22Rv1 (cell line): ENCODE data around the gene BOK.
"Not testable (repeated sequence)": the region's sequence is repeated elsewhere in the genome, so short reads cannot be mapped to it uniquely, and the experiment has no call there.

Source experiments
- H3K27ac ChIP-seq: fragments of 450-650 bp; 2 replicates; pipeline ENCODE4 v1.5.1; 2017
- ZFX ChIP-seq: fragments of 450-650 bp; IDR thresholded peaks from 2 replicates; pipeline ENCODE4 v1.6.1; 2017; ENCODE audit warnings: antibody characterized with exemption, borderline replicate concordance
- TF ChIP-seq, protein P1 (sequence below): fragments of 450-650 bp; IDR thresholded peaks from 2 replicates; pipeline ENCODE4 v1.5.1; 2017; ENCODE audit warnings: mild to moderate bottlenecking

BOK gene

DNA sequence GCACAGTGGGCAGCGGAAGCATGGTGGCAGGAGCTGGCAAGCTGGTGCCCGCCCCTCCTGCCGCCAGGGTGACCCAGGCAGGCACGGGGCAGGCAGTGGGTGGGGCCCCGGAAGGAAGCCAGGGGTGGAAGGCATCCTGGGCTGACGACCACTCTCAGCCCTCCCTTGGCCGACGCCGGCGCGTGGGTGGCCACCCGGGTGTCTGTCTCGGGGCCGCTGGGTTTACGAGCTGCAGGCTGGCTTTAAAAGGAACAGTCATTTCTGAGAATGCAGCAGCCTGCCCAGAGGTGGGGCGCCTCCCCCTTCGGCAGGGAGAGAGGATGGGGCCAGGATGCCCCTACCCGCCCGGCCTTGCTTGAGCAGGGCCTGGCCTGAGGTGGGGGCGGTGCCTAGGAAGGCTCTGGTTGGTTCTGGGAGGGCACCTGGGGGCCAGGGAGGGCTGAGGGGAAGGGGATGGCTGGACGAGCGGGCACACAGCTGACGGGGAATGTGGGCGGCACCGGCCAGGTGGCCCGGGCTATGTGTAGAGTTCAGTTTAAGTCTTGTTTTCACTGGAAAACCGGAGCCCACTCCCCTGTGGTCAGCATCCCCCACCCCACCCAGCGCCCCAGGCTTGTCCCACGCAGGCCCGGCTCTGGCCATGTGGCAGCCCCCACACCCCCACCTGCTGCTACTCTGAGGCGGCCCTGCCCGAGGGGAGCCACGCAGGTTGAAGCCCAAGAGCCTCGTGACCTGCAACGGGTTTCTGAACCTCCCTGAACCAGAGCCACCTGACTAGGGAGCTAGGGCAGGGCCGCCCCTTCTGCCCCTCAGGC, 6.3 kb downstream of the BOK start:
- TF ChIP-seq ZFX = no peak
- TF ChIP-seq, protein P1, sequence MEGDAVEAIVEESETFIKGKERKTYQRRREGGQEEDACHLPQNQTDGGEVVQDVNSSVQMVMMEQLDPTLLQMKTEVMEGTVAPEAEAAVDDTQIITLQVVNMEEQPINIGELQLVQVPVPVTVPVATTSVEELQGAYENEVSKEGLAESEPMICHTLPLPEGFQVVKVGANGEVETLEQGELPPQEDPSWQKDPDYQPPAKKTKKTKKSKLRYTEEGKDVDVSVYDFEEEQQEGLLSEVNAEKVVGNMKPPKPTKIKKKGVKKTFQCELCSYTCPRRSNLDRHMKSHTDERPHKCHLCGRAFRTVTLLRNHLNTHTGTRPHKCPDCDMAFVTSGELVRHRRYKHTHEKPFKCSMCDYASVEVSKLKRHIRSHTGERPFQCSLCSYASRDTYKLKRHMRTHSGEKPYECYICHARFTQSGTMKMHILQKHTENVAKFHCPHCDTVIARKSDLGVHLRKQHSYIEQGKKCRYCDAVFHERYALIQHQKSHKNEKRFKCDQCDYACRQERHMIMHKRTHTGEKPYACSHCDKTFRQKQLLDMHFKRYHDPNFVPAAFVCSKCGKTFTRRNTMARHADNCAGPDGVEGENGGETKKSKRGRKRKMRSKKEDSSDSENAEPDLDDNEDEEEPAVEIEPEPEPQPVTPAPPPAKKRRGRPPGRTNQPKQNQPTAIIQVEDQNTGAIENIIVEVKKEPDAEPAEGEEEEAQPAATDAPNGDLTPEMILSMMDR = no peak
- H3K27ac ChIP-seq = no peak overlapping the region

DNA sequence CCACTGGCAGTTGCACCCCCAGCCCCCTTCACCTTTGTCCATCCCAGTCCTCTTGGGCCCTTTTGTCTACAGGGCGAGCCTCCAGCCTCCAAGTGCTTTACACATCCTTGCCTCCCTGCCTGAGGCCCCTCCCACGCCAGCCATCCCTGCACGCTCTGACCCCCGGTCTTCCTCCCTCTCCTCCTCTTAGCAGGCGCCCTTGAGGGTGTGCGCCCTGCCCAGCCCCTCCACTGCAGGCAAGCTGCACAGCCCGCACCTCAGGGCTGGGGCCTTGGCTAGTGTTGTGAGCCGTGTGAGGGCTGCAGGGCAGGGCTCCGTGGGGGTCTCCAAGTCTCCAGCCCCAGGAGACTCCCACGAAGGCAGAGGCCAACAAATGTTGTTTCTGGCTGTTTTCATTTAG, 6.9 kb downstream of the BOK start:
- no peak for TF ChIP-seq ZFX
- TF ChIP-seq, protein P1 = no peak
- no peak overlapping the region for H3K27ac ChIP-seq

DNA sequence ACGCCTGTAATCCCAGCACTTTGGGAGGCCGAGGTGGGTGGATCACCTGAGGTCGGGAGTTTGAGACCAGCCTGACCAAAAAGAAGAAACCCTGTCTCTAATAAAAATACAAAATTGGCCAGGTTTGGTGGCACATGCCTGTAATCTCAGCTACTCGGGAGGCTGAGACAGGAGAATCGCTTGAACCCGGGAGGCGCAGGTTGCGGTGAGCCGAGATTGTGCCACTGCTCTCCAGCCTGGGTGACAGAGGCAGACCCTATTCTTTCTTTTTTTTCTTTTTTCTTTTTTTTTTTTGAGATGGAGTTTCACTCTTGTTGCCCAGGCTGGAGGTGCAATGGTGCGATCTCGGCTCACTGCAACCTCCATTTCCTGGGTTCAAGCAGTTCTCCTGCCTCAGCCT, 7.5 kb downstream of the BOK start:
- H3K27ac ChIP-seq = not testable (repeated sequence)

DNA sequence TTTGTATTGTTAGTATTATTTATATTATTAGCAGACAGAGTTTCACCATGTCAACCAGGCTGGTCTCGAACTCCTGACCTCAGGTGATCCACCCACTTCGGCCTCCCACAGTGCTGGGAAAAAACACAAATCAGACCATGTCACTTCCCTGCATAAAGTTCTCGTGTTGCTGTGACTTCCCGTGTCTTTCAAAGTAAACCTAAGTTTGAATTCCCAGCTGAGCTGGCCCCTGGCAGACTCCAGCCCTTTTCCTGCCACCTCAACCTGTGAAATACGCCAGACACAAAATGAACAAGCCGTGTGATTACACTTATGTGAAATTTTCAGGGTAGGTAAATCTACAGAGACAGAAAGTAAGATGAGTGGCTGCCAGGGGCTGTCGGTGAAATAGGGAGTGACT, 7.9 kb downstream of the BOK start:
- no peak overlapping the region for H3K27ac ChIP-seq
- no peak for TF ChIP-seq ZFX
- TF ChIP-seq, protein P1 = no peak

DNA sequence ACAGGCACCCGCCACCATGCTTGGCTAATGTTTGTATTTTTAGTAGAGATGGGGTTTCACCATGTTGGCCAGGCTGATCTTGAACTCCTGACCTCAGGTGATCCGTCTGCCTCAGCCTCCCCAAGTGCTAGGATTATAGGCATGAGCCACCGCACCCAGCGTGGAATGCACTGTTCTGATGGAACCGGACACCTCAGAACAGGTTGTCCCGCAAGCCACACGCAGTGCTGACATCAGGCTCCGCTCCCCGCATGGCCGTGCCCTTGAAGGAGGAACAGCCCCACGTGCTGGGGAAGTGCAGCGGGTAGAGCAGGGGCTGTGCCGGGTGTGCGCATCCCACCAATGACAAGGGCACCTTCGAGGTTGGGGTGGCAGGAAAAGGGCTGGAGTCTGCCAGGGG, 8.7 kb downstream of the BOK start:
- not testable (repeated sequence) for H3K27ac ChIP-seq

DNA sequence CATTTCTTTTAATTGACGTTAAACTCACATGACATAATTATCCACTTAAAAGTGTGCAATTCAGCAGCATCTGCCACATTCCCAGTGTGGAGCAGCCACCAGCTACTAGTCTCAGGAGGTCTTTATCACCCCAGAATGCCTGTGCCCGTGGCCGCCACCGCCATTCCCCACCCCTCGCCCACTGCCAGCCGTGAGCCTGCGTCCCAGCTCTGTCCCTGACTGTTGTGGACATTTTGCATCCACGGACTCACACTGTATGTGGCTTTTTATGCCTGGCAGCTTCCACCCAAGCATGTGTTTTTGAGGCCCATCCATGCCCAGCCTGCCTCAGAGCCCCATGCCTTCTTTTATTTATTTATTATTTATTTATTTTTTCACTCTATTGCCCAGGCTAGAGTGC, 9.2 kb downstream of the BOK start:
- TF ChIP-seq ZFX = no peak
- TF ChIP-seq, protein P1 = no peak
- H3K27ac ChIP-seq = no peak overlapping the region

DNA sequence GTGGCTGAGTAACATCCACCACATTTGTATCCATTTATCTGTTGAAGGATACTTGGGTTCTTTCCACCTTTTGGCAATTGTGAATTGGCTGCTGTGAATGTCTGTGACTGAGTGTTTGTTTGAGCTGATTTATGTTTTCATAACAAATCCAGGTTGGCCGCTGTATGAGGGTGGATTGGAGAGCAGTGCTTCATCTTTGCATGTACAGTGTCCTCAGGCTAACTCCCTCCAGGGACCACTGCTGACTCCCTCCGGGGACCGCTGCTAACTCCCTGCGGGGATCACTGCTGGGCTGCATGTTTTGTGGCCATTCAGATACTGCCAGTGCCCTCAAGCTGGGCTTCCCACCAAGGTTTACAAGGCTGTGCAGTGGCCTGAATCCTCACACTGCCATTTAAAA, 10.2 kb downstream of the BOK start:
- TF ChIP-seq ZFX = no peak
- TF ChIP-seq, protein P1 = no peak
- H3K27ac ChIP-seq = no peak overlapping the region

DNA sequence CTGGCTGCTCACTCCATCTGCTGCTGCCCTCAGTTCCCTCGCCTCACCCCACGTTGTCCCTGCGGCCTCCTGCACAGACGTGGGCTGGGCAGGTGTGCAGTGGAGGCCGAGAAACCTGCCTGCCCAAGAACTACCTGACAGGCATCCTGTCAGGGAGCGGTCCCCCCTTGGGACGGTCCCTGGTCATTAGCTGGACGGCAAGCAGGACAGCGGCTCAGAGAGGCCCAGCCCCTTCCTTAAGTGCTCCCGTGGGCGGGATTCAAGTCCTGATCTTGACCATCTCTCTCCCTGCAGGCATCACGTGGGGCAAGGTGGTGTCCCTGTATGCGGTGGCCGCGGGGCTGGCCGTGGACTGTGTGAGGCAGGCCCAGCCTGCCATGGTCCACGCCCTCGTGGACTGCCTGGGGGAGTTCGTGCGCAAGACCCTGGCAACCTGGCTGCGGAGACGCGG, 11.3 kb downstream of the BOK start:
- no peak for TF ChIP-seq ZFX
- TF ChIP-seq, protein P1 = no peak
- H3K27ac ChIP-seq = no peak overlapping the region
